Astrocyte (in vitro differentiated cells and primary cell): ENCODE results near the gene CHD3. TPM values are rescaled to one million over a fixed set of nuclear protein-coding genes. Genes with fewer than 3 reads are reported as not detected.
A peak's percentile ranks its signal among the peaks of the same experiment; 100 is the strongest.

ENCODE experiments used
- DNase-seq: peaks from one replicate; pipeline ENCODE4 v3.0.0-alpha.2; 2010; ENCODE audit warnings: low read depth
- FAIRE-seq: peaks from 2 replicates; lab custom pipeline; 2011; peaks lifted over from hg19 to GRCh38; lab: Jason Lieb, UNC
- H2AFZ ChIP-seq: 2 replicates; pipeline ENCODE4 v1.6.0; 2012; ENCODE audit warnings: low read depth, low read length, inconsistent platforms
- H3K27ac ChIP-seq: 2 replicates; pipeline ENCODE4 v1.5.1; 2011; ENCODE audit warnings: low read depth, low read length, inconsistent platforms
- H3K27me3 ChIP-seq: 2 replicates; pipeline ENCODE4 v1.6.0; 2011; ENCODE audit warnings: low read length, inconsistent platforms; ENCODE audit not compliant: insufficient read depth
- H3K36me3 ChIP-seq: 2 replicates; pipeline ENCODE4 v1.5.1; 2011; ENCODE audit warnings: low read length, inconsistent platforms; ENCODE audit not compliant: insufficient read depth
- H3K4me1 ChIP-seq: 2 replicates; pipeline ENCODE4 v1.5.1; 2011; ENCODE audit warnings: low read length, inconsistent platforms; ENCODE audit not compliant: insufficient read depth
- H3K4me2 ChIP-seq: 2 replicates; pipeline ENCODE4 v1.6.0; 2012; ENCODE audit warnings: low read length, inconsistent platforms
- H3K4me3 ChIP-seq: 2 replicates; pipeline ENCODE4 v1.5.1; 2011; ENCODE audit warnings: low read depth, mild to moderate bottlenecking, low read length, inconsistent platforms; ENCODE audit not compliant: insufficient read depth
- H3K79me2 ChIP-seq: 2 replicates; pipeline ENCODE4 v1.6.0; 2012; ENCODE audit warnings: mild to moderate bottlenecking, low read length, inconsistent platforms; ENCODE audit not compliant: insufficient read depth
- H3K9ac ChIP-seq: 2 replicates; pipeline ENCODE4 v1.6.0; 2012; ENCODE audit warnings: mild to moderate bottlenecking, low read length, inconsistent platforms
- H3K9me3 ChIP-seq: 2 replicates; pipeline ENCODE4 v1.5.1; 2012; ENCODE audit warnings: low read depth, mild to moderate bottlenecking, low read length, inconsistent platforms; ENCODE audit not compliant: insufficient read depth
- H4K20me1 ChIP-seq: 2 replicates; pipeline ENCODE4 v1.6.0; 2012; ENCODE audit warnings: low read length, inconsistent platforms; ENCODE audit not compliant: insufficient read depth
- H3K27ac Mint-ChIP-seq: one replicate; pipeline ENCODE4 v1.8.0; 2021; ENCODE audit warnings: mild to moderate bottlenecking, mixed read lengths; ENCODE audit not compliant: unreplicated experiment
- H3K27me3 Mint-ChIP-seq: one replicate; pipeline ENCODE4 v1.8.0; 2021; ENCODE audit warnings: low read depth, mixed read lengths; ENCODE audit not compliant: unreplicated experiment
- H3K36me3 Mint-ChIP-seq: one replicate; pipeline ENCODE4 v1.8.0; 2021; ENCODE audit warnings: low read depth, mixed read lengths; ENCODE audit not compliant: unreplicated experiment
- H3K4me1 Mint-ChIP-seq: one replicate; pipeline ENCODE4 v1.8.0; 2021; ENCODE audit warnings: low read depth, mixed read lengths; ENCODE audit not compliant: unreplicated experiment
- H3K4me3 Mint-ChIP-seq: one replicate; pipeline ENCODE4 v1.8.0; 2021; ENCODE audit warnings: mild to moderate bottlenecking, moderate library complexity, mixed read lengths; ENCODE audit not compliant: unreplicated experiment
- H3K9me3 Mint-ChIP-seq: one replicate; pipeline ENCODE4 v1.8.0; 2021; ENCODE audit warnings: mild to moderate bottlenecking, mixed read lengths; ENCODE audit not compliant: unreplicated experiment
- CTCF ChIP-seq: IDR thresholded peaks from 2 replicates; pipeline ENCODE4 v1.5.1; 2011; ENCODE audit warnings: low read depth, mild to moderate bottlenecking, inconsistent platforms, low read length, moderate library complexity; ENCODE audit not compliant: insufficient read depth
- EZH2 ChIP-seq: IDR thresholded peaks from 2 replicates; pipeline ENCODE4 v1.6.1; 2012; ENCODE audit warnings: mild to moderate bottlenecking, low read length, inconsistent platforms; ENCODE audit not compliant: insufficient read depth
- total RNA-seq: library from RNA; stranded (reverse); gene quantifications from 2 replicates; pipeline ENCODE4 v1.2.1, GENCODE V29; 2021

Gene CHD3
- total RNA-seq, 1 donor from 2014 or later, result 111 TPM

DNA sequence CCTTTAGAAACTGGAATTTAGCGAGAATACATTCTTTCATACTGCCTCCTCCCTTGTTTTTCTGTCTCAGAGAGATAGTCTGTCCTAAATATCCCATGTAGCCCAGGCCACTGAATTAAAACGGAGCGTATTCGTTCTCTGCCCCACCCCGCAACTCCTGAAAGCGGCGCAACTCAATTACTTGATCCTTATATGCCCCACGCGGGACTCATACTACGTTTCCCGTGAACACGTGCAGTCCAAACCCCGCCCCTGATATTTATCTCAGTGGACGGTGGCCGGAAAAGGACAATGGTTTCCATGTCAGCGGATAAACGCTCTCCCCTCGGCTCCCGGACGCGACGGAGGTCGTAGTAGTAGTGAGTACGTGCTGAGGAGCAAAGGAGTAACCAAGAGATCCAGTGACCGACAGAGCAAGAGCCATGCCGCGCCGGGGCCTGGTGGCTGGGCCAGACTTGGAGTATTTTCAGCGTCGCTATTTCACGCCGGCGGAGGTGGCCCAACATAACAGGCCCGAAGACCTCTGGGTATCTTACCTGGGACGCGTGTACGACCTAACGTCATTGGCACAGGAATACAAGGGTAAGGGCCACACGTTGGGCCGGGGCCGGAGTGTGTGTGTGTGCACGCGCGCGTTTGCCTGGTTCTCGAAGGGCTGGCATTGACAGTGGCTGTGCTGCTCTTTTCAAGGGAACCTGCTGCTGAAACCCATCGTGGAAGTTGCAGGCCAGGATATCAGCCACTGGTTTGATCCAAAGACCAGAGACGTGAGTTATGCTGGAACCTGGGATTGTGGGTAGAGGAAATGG is 30.7 kb upstream of the CHD3 start, which contains the start of gene CYB5D1:
Gene CYB5D1 (plus strand): TSS at position 291 of the 809 bp plus-strand sequence. CDS start 132 bp downstream, at position 423.
- Mint-ChIP-seq H3K9me3 (no peaks in the 10 kb centered on the region), H3K27me3 (no peaks in the 10 kb centered on the region), H3K36me3 (peaks cover 9% of the 10 kb centered on the region), H3K4me3 (no peak within 1 kb of the TSS), H3K4me1 (peaks cover 19% of the 10 kb centered on the region), H3K27ac (no peak within 1 kb of the TSS)
- TF ChIP-seq CTCF (no peak), EZH2 (no peak)
- H3K4me3 ChIP-seq, result peak within 1 kb of the TSS; percentile 83
- H4K20me1 ChIP-seq, result peaks cover 23% of the 10 kb centered on the region
- H3K36me3 ChIP-seq, result peaks cover 23% of the 10 kb centered on the region
- H3K79me2 ChIP-seq, result peaks cover 27% of the 10 kb centered on the region
- DNase-seq, result peak; percentile 89
- peak within 1 kb of the TSS; percentile 90 for H3K9ac ChIP-seq
- H3K27ac ChIP-seq, result peak within 1 kb of the TSS; percentile 93
- H3K27me3 ChIP-seq, result no peaks in the 10 kb centered on the region
- peaks cover 31% of the 10 kb centered on the region for H3K4me1 ChIP-seq
- peak; percentile 41 for FAIRE-seq
- H3K4me2 ChIP-seq, result peak within 1 kb of the TSS; percentile 94
- H3K9me3 ChIP-seq, result no peaks in the 10 kb centered on the region
- peak within 1 kb of the TSS; percentile 83 for H2AFZ ChIP-seq

GRCh38 chr17:7858522-7858810 is 30.1 kb upstream of the CHD3 start:
- TF ChIP-seq EZH2 (no peak), CTCF (peak; percentile 34)
- Mint-ChIP-seq H3K27ac (no peak overlapping the region), H3K4me1 (peaks cover 19% of the 10 kb centered on the region), H3K27me3 (no peaks in the 10 kb centered on the region), H3K36me3 (peaks cover 10% of the 10 kb centered on the region), H3K4me3 (no peak overlapping the region), H3K9me3 (no peaks in the 10 kb centered on the region)
- Histone ChIP-seq H2AFZ (peak overlapping the region; percentile 83), H3K36me3 (peaks cover 28% of the 10 kb centered on the region), H3K9ac (peak overlapping the region; percentile 90), H3K4me2 (peak overlapping the region; percentile 94), H3K27ac (peak overlapping the region; percentile 93), H3K79me2 (peaks cover 32% of the 10 kb centered on the region), H3K4me3 (peak overlapping the region; percentile 83), H3K27me3 (no peaks in the 10 kb centered on the region), H4K20me1 (peaks cover 26% of the 10 kb centered on the region), H3K4me1 (peaks cover 31% of the 10 kb centered on the region), H3K9me3 (no peaks in the 10 kb centered on the region)
- DNase-seq (peak; percentile 39), FAIRE-seq (no peak)

GRCh38 chr17:7859028-7859427 is 29.6 kb upstream of the CHD3 start:
- Histone ChIP-seq H3K4me1 (peaks cover 31% of the 10 kb centered on the region), H4K20me1 (peaks cover 26% of the 10 kb centered on the region), H3K4me2 (peak overlapping the region; percentile 94), H3K9ac (peak overlapping the region; percentile 90), H3K4me3 (peak overlapping the region; percentile 83), H2AFZ (peak overlapping the region; percentile 83), H3K27ac (no peak overlapping the region), H3K9me3 (no peaks in the 10 kb centered on the region), H3K79me2 (peaks cover 32% of the 10 kb centered on the region), H3K27me3 (no peaks in the 10 kb centered on the region), H3K36me3 (peaks cover 29% of the 10 kb centered on the region)
- peaks cover 8% of the 10 kb centered on the region for H3K36me3 Mint-ChIP-seq
- peaks cover 19% of the 10 kb centered on the region for H3K4me1 Mint-ChIP-seq
- peak overlapping the region; percentile 54 for H3K27ac Mint-ChIP-seq
- no peaks in the 10 kb centered on the region for H3K27me3 Mint-ChIP-seq
- FAIRE-seq (no peak), DNase-seq (no peak)
- no peak overlapping the region for H3K4me3 Mint-ChIP-seq
- TF ChIP-seq CTCF, result no peak
- no peak for TF ChIP-seq EZH2
- no peaks in the 10 kb centered on the region for H3K9me3 Mint-ChIP-seq
